ENCODE results near the gene DGLUCY. TPM values are rescaled to one million over a fixed set of nuclear protein-coding genes. Genes with fewer than 3 reads are reported as not detected.

The DGLUCY gene
- total RNA-seq, 1 experiment from 2014 or later = 26.7 TPM

DNA sequence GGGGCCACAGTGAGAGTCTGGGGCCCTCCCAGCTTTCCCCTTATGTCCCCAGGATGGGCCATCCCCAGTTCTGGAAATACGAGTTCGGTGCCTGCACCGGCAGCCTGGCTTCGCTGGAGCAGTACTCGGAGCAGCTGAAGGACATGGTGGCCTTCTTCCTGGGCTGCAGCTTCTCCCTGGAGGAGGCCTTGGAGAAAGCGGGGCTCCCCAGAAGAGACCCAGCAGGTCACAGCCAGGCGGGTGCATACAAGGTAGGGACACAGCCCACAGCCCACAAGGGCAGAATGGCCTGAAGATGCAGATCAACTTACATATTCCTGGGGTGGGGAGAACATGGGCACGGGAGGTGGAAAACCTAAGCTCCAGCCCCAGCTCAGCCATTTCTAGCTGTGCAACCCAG lies 56.1 kb downstream of the DGLUCY start:
- Histone ChIP-seq H3K4me1 (ENCODE audit: insufficient read depth, low read length, poor library complexity, severe bottlenecking) (peaks cover 22% of the 10 kb centered on the region), H3K4me3 (ENCODE audit: low read depth, low read length, poor library complexity, severe bottlenecking) (no peak overlapping the region), H3K36me3 (ENCODE audit: insufficient read depth, low read length, poor library complexity, severe bottlenecking) (no peaks in the 10 kb centered on the region), H3K9me3 (ENCODE audit: low read depth, low read length, poor library complexity, severe bottlenecking) (no peaks in the 10 kb centered on the region), H3K27me3 (replicated peaks; ENCODE audit: insufficient read depth, low read depth, low read length, poor library complexity) (no peaks in the 10 kb centered on the region), H3K27ac (ENCODE audit: low read depth, low read length, poor library complexity, severe bottlenecking) (no peak overlapping the region)
- ChIA-PET POLR2A (ENCODE audit: low non-redundant PET) (no interaction called here), CTCF (interaction anchor here (1.4 kb wide), 1 partner anchor 267 kb away, joined by 6 read pairs; no protein-coding TSS in a partner anchor)
- no TSS peak for BruUV-seq (replicated peaks)
- intact Hi-C loops (cut with micrococcal nuclease; ENCODE audit: unreplicated experiment) = loop anchor here (5.0 kb wide), 1 partner anchor 108 kb away; the partner anchor contains the start of gene RPS6KA5
- no peak for DNase-seq (ENCODE audit: low spot score)
- TF ChIP-seq EZH2 (IDR thresholded peaks at IDR 0.05; ENCODE audit: borderline replicate concordance, low read depth, low read length, poor library complexity, severe bottlenecking) = no peak
- TF ChIP-seq, protein P1, sequence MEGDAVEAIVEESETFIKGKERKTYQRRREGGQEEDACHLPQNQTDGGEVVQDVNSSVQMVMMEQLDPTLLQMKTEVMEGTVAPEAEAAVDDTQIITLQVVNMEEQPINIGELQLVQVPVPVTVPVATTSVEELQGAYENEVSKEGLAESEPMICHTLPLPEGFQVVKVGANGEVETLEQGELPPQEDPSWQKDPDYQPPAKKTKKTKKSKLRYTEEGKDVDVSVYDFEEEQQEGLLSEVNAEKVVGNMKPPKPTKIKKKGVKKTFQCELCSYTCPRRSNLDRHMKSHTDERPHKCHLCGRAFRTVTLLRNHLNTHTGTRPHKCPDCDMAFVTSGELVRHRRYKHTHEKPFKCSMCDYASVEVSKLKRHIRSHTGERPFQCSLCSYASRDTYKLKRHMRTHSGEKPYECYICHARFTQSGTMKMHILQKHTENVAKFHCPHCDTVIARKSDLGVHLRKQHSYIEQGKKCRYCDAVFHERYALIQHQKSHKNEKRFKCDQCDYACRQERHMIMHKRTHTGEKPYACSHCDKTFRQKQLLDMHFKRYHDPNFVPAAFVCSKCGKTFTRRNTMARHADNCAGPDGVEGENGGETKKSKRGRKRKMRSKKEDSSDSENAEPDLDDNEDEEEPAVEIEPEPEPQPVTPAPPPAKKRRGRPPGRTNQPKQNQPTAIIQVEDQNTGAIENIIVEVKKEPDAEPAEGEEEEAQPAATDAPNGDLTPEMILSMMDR (conservative IDR thresholded peaks at IDR 0.05; ENCODE audit: low read depth, low read length) = no peak

DNA sequence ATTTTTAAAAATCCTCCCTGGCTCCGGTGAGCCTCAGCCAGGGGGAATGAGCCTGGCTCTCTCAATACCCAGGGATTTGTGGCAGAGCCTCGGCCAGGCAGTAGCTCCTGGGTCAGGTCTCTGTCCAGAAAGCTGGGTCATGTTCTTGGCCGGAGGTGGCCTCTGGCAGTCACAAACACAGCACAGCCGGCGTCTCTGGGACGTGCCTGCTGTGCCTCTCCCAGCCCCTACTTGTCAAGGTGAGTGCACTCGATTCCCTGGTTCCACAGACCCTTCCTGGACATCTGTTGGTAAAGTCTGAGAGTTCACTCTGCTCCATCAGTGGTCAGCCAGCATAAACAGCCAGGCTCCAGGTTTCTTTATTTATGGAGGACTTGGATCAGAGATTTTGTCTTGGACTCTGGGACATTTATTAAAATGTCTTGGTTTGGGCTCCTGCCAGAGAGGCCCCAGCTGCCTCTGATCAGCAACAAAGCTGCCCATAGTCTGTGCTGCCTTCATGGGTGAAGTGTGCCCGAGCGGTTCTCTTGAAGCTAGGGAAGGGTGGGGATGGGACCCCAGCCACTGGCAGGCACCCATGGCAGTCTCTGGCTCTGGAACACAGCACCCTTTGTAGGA lies 56.7 kb downstream of the DGLUCY start:
- DNase-seq (ENCODE audit: low spot score) = no peak
- TF ChIP-seq, protein P1 (conservative IDR thresholded peaks at IDR 0.05; ENCODE audit: low read depth, low read length) = no peak
- no peak for TF ChIP-seq EZH2 (IDR thresholded peaks at IDR 0.05; ENCODE audit: borderline replicate concordance, low read depth, low read length, poor library complexity, severe bottlenecking)
- Histone ChIP-seq H3K27me3 (replicated peaks; ENCODE audit: insufficient read depth, low read depth, low read length, poor library complexity) (no peaks in the 10 kb centered on the region), H3K4me1 (ENCODE audit: insufficient read depth, low read length, poor library complexity, severe bottlenecking) (peaks cover 29% of the 10 kb centered on the region), H3K36me3 (ENCODE audit: insufficient read depth, low read length, poor library complexity, severe bottlenecking) (no peaks in the 10 kb centered on the region), H3K27ac (ENCODE audit: low read depth, low read length, poor library complexity, severe bottlenecking) (no peak overlapping the region), H3K4me3 (ENCODE audit: low read depth, low read length, poor library complexity, severe bottlenecking) (no peak overlapping the region), H3K9me3 (ENCODE audit: low read depth, low read length, poor library complexity, severe bottlenecking) (no peaks in the 10 kb centered on the region)
- ChIA-PET POLR2A (ENCODE audit: low non-redundant PET) (no interaction called here), CTCF (interaction anchor here (1.4 kb wide), 1 partner anchor 268 kb away, joined by 6 read pairs; no protein-coding TSS in a partner anchor)
- BruUV-seq (replicated peaks) = no TSS peak
- intact Hi-C loops (cut with micrococcal nuclease; ENCODE audit: unreplicated experiment) = loop anchor here (5.0 kb wide), 1 partner anchor 108 kb away; the partner anchor contains the start of gene RPS6KA5

GRCh38 chr14:91171291-91171690 lies 57.4 kb downstream of the DGLUCY start:
- ChIA-PET POLR2A (ENCODE audit: low non-redundant PET) (no interaction called here), CTCF (no interaction called here)
- no peaks in the 10 kb centered on the region for H3K27me3 ChIP-seq (replicated peaks; ENCODE audit: insufficient read depth, low read depth, low read length, poor library complexity)
- H3K4me3 ChIP-seq (ENCODE audit: low read depth, low read length, poor library complexity, severe bottlenecking) = no peak overlapping the region
- H3K36me3 ChIP-seq (ENCODE audit: insufficient read depth, low read length, poor library complexity, severe bottlenecking) = no peaks in the 10 kb centered on the region
- TF ChIP-seq EZH2 (IDR thresholded peaks at IDR 0.05; ENCODE audit: borderline replicate concordance, low read depth, low read length, poor library complexity, severe bottlenecking) = no peak
- TF ChIP-seq, protein P1 (conservative IDR thresholded peaks at IDR 0.05; ENCODE audit: low read depth, low read length) = no peak
- no peaks in the 10 kb centered on the region for H3K9me3 ChIP-seq (ENCODE audit: low read depth, low read length, poor library complexity, severe bottlenecking)
- H3K4me1 ChIP-seq (ENCODE audit: insufficient read depth, low read length, poor library complexity, severe bottlenecking) = peaks cover 34% of the 10 kb centered on the region
- intact Hi-C loops (cut with micrococcal nuclease; ENCODE audit: unreplicated experiment) = loop anchor here (5.0 kb wide), 1 partner anchor 109 kb away; the partner anchor contains the start of gene RPS6KA5
- no peak for DNase-seq (ENCODE audit: low spot score)
- H3K27ac ChIP-seq (ENCODE audit: low read depth, low read length, poor library complexity, severe bottlenecking) = no peak overlapping the region
- no TSS peak for BruUV-seq (replicated peaks)
